Upper lobe of left lung (tissue), 4 donors: ENCODE data around the gene SLC9C2.

Experiments used
- CTCF ChIP-seq, 6 experiments: fragments of 450-650 bp in 4 of 6; fragments of 200-600 bp in 2 of 6; sonication (generic) in 2 of 6; IDR thresholded peaks; one replicate each; pipeline ENCODE4 v1.5.1; 2016 to 2019; ENCODE audit warnings: antibody characterized with exemption in 6 of 6
- POLR2A ChIP-seq, 4 donors: fragments of 450-650 bp; IDR thresholded peaks; one replicate each; pipeline ENCODE4 v1.5.1; 2016 to 2017; ENCODE audit warnings: antibody characterized with exemption in 4 of 4, mild to moderate bottlenecking in 2 of 4
- POLR2AphosphoS5 ChIP-seq, 2 donors: sonication (generic); formaldehyde crosslinking; IDR thresholded peaks; one replicate each; pipeline ENCODE4 v1.5.1; 2017; ENCODE audit warnings: antibody characterized with exemption in 2 of 2

GRCh38 chr1:173474097-173474779 lies 128.6 kb downstream of the SLC9C2 start:
- TF ChIP-seq POLR2A (IDR thresholded peaks at IDR 0.05) (no peak), CTCF (IDR thresholded peaks at IDR 0.05) (no peak), POLR2AphosphoS5 (IDR thresholded peaks at IDR 0.05) (no peak)
